Skin epidermis (tissue), 12 donors: ENCODE measurements around the gene TMPRSS3.

ENCODE experiments used
- H3K27ac ChIP-seq, 21 experiments: fragments of 200-600 bp; sonication (generic) in 11 of 21; one replicate each; pipeline ENCODE4 v1.5.0; 2020; ENCODE audit warnings: mild to moderate bottlenecking in 3 of 21, inconsistent platforms in 2 of 21, moderate library complexity in 2 of 21
- H3K4me3 ChIP-seq, 7 experiments: fragments of 200-600 bp; sonication (generic) in 2 of 7; one replicate each; pipeline ENCODE4 v1.5.0; 2020; ENCODE audit warnings: inconsistent platforms in 2 of 7, mild to moderate bottlenecking in 2 of 7, moderate library complexity in 1 of 7

TMPRSS3 gene

DNA sequence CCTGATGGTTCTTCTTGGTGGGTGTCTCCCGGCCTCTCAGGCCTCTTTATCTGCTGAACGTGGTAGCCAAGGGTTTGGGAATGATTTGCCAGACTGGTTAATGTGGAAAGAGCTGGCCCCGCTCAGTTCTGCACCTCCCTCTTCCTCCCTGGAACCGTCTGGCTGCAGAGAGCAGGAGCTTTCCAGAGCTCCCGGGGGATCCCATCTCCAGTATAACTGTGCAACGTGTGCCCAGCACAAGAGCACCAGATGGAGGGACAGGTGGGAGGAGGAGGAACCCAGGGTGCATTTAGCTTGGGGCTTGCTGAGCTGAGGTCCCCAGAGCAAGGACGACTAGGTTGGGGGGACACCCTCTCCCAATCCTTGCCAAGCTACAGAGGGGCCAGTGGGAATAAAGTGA, 34.6 kb downstream of the TMPRSS3 start:
- Histone ChIP-seq H3K27ac (no peak overlapping the region), H3K4me3 (no peak overlapping the region)

- no peak overlapping the region for H3K4me3 ChIP-seq
- no peak overlapping the region for H3K27ac ChIP-seq
Observed at GRCh38 chr21:42360317-42360716, 35.5 kb downstream of the TMPRSS3 start.

DNA sequence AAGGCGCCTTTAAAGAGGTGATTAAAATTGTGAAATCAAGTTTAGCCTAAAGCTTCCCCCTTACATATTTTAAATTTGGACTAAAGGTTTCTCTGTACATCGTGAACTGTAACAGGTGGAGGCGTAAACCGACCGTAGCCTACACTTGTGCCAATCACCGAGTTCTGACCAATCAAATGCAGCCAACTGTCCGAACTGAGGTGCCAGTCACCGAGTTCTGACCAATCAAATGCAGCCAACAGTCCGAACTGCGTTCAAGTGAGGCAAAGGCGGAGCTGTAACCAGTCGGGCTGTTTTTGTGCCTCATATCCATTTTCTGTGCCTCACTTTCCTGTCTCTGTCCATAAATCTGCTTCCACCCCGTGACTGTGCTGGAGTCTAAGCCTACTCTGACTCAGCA, 36.9 kb downstream of the TMPRSS3 start:
- H3K4me3 ChIP-seq, result no peak overlapping the region
- no peak overlapping the region for H3K27ac ChIP-seq

DNA sequence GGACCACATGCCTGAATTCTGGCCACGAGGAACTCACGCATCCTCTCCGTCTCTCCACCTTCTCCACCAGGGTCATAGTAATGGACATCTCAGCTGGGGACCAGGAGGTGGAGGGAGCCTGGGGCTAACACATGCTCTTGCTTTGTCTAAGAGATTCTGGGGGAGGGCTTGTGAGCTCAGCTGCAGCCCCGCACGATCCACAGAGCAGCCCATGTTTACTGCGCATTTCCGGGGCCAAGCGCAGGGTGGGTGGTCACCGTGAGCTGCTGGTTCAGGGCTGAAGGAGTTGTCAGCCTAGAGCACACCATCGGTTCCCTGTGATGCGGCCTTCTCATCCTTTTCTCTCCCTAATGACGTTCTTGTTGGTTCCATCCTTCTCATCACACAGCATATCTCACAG, 37.6 kb downstream of the TMPRSS3 start:
- H3K27ac ChIP-seq, result no peak overlapping the region

GRCh38 chr21:42357307-42357706, 38.5 kb downstream of the TMPRSS3 start:
- Histone ChIP-seq H3K4me3 (no peak overlapping the region), H3K27ac (no peak overlapping the region)

More for the DNA sequence above, 37.6 kb downstream of the TMPRSS3 start:
- no peak overlapping the region for H3K4me3 ChIP-seq

DNA sequence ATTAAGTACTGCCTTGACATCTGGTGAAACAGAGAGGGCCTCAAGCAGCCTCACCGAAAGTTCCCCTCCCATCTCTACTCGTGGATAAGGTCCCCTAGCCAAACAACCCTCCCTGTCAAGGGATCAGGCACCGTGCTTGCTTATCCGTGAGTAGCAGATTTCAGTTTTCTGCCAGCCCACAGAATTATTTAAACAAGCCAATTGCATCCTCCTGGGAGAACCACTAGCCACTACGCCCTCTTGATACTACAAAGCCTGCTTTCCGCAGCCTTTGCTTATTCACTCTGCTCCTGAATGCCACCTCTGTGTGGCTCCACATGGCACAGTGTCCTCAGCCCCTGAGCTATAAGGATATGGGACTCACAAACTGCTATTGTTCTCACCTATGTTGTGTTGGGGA, 39.2 kb downstream of the TMPRSS3 start:
- no peak overlapping the region for H3K27ac ChIP-seq
- H3K4me3 ChIP-seq, result no peak overlapping the region

DNA sequence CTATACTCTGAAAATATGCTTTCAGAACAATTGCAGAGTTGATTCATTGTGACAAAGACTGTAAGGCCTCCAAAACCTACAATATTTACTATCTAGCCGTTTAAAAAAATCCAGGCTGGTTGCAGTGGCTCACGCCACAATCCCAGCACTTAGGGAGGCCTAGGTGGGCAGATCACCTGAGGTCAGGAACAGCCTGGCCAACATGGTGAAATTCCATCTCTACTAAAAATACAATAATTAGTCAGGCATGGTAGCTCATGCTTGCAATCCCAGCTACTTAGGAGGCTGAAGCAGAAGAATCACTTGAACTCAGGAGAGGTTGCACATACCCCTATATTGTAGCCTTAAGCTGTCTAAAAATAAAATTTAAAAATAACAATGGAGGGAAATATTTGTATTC, 39.8 kb downstream of the TMPRSS3 start:
- Histone ChIP-seq H3K4me3 (no peak overlapping the region), H3K27ac (no peak overlapping the region)

DNA sequence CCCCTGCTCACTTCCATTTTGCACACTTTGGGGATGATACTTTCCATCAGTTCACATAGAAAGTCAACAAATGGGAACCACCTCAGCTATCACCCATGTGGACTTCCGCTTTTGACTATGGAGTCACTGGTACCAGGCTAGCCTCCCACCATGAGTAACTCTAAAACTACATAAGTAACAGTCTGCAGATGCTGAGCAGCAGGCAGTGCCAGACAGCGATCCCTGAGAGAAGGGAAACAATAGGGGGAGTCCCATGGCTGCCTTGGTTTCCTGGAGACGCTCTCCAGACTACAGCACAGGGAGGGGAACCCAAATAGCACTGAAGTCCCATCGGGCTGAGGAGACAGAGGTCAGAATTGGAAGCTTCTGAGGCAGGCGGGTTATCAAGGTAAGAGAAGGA, 42.2 kb downstream of the TMPRSS3 start:
- no peak overlapping the region for H3K4me3 ChIP-seq
- H3K27ac ChIP-seq, result no peak overlapping the region

DNA sequence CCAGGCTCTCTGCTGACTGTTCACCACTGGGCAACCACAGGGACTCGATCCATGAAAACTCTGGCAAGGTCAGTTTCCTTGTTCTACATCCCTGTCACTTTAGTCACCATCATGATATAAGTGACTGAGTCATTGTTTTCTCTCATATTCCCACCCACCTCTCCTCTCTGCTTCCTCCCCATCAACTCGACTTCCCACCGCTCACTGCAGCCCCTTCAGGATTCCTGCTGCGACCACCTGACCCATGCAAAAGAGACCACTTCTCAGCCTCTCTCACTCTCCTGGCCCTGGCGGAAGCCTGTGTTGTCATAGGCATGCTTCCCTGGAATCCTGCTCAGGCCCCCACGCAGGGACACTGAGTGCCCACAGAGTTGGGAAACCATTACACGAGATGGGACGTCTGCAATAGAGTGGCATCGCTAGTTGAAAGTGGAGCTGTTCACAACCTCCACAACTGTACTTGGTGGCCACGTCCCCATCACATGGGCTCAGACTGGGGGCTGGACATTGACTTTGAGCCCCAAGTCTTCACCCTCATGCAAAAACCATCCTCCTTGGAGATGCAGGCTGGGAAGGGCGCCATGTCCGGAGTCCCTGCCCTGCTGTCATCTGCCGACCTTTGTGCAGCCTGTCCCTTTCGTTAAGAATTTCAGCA, 43.3 kb downstream of the TMPRSS3 start:
- Histone ChIP-seq H3K4me3 (no peak overlapping the region), H3K27ac (no peak overlapping the region)

- H3K27ac ChIP-seq, result no peak overlapping the region
- no peak overlapping the region for H3K4me3 ChIP-seq
Observed at GRCh38 chr21:42351626-42352440, 44.0 kb downstream of the TMPRSS3 start.

- Histone ChIP-seq H3K27ac (no peak within 1 kb of the TSS), H3K4me3 (no peak within 1 kb of the TSS)
Observed at GRCh38 chr21:42350927-42351426, 44.9 kb downstream of the TMPRSS3 start, which contains the start of gene TFF2. Gene TFF2 (minus strand): TSS chr21:42350994. CDS start chr21:42350957, 37 bp downstream.

DNA sequence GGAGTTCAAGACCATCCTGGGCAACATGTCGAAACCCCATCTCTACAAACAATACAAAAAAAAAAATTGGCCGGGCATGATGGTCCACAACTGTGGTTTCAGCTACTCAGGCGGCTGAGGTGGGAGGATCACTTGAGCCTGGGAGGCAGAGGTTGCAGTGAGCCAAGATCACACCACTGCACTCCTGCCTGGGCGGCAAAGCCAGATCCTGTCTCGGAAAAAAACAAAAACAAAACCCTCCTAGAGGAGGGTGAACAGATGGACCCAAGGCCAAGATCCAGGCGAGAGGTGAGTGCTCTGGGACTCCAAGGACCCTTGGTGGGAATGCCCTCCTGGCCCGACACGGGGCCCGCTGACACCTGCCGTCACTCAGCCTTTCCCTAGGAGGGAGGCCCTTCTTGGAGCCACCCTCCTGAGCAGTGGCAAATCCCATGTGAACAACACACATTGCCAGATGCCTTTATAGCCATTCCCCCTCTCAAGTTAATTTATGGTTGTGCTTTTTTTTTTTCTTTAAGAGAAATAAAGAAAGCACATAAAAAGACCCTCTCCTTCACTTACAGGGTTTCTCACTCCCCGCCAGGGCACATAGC, 45.4 kb downstream of the TMPRSS3 start:
- H3K4me3 ChIP-seq, result no peak overlapping the region
- H3K27ac ChIP-seq, result no peak overlapping the region

GRCh38 chr21:42349420-42350317, 46.2 kb downstream of the TMPRSS3 start:
- Histone ChIP-seq H3K4me3 (no peak overlapping the region), H3K27ac (no peak overlapping the region)

DNA sequence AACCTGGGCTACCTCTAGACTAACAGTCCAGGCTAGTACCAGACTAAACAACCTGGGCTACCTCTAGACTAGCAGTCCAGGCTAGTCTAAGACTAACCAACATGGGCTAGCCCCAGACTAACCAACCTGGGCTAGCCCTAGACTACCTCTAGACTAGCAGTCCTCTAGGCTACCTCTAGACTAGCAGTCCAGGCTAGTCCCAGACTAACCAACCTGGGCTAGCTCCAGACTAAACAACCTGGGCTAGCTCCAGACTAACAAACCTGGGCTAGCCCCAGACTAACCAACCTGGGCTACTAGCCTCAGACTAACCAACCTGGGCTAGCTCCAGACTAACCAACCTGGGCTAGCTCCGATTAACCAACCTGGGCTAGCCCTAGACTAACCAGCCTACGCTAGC, 47.1 kb downstream of the TMPRSS3 start:
- Histone ChIP-seq H3K27ac (no peak overlapping the region), H3K4me3 (no peak overlapping the region)

- no peak overlapping the region for H3K27ac ChIP-seq
Observed at GRCh38 chr21:42347601-42348327, 48.1 kb downstream of the TMPRSS3 start.

GRCh38 chr21:42346866-42347600, 48.8 kb downstream of the TMPRSS3 start:
- H3K27ac ChIP-seq, result no peak overlapping the region
- no peak overlapping the region for H3K4me3 ChIP-seq

More at GRCh38 chr21:42347601-42348327, 48.1 kb downstream of the TMPRSS3 start:
- H3K4me3 ChIP-seq, result no peak overlapping the region

GRCh38 chr21:42346441-42346840, 49.4 kb downstream of the TMPRSS3 start:
- Histone ChIP-seq H3K4me3 (no peak overlapping the region), H3K27ac (no peak overlapping the region)

DNA sequence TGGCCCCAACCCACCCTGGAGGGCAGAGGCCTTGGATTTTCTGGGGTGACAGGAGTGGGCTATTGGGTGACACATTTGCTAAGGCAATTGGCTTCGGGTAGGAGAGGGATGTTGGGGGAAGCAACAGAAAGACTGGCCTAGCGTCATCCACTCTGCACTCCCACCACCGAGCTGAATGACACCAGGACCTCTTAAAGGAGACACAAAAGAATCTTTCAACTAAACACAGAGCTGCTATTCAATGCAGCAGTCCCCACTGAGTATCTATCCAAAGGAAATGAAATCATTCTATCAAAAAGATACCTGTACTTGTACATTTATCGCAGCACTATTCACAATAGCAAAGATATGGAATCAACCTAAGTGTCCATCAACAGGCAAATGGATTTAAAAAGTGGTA, 51.2 kb downstream of the TMPRSS3 start:
- no peak overlapping the region for H3K4me3 ChIP-seq
- no peak overlapping the region for H3K27ac ChIP-seq
